Kidney tubule cell (primary cell): Measurements from ENCODE around the gene RHBDD3.

Source experiments
- DNase-seq: peaks from one replicate; pipeline ENCODE4 v3.0.0-alpha.2; 2018; ENCODE audit warnings: low spot score

The RHBDD3 gene

DNA sequence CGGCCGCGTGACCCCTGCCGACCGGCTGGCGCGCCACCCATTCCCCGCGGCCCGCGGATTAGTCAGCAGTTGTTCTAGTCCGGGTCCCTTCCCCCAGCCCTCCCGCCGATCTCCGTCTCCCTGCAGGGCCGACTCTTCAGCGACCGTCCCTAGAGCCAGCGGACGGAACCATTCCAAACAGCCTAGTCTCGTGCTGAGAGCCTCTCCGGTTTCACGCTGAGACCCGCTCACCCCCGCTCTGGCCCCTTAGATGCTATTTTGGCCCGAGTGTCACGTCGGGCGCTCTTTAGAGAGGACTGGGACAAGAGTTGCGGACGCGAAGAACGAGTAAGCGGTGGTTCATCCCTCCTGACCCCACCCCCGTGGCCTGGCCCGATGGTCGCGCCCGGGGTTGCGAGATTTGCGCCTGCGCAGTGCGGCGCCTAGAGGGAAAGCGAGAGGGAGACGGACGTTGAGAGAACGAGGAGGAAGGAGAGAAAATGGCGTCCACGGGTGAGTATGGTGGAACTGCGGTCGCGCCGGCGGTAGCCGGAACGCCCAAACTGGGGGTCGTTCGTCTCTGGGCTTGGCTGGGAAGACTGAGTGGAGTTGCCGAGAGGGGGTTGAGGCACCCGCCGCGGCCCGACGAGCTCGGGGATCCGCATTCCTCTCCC is at the start of gene RHBDD3, which contains the start of gene EWSR1:
RHBDD3 (minus strand) TSS at position 124 of the 653 bp plus-strand sequence. CDS start 2,355 bp downstream, outside the sequence.
EWSR1 (plus strand) TSS at position 411 of the 653 bp plus-strand sequence; CDS start at position 480, 69 bp downstream.
- peak; percentile 97 for DNase-seq

DNA sequence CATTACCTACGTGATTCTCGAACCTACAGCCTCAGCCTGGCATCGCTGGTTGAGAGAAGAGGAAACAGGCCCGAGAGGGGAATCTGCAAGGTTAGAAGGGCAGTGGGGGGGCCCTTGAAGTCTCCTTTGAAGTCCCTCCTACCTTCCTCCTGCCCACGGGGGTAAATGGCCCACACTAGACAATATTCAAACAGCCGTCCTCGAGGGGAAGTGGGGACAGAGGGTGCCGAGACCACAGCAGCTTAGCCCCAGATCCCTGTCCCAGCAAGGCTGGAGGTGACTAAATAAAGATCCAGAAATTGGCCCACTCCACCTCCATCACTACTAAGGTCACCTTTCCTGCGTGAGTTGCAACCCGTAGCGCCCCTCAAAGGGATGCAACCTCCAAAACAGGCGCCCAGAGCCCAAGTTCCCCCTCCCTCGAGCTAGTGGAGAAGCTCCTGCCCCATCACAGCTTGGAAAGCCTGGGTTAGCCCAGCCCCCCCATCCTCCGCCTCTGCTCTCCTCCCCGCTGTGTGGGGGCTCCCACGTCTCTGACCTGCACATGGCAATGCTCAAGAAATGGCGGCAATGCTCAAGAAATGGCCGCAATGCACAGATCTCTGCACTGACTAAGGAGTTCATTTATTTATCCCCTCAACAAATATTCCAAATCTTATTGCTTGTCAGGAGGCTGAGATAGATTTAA is 48.5 kb upstream of the RHBDD3 start:
- DNase-seq, result no peak

DNA sequence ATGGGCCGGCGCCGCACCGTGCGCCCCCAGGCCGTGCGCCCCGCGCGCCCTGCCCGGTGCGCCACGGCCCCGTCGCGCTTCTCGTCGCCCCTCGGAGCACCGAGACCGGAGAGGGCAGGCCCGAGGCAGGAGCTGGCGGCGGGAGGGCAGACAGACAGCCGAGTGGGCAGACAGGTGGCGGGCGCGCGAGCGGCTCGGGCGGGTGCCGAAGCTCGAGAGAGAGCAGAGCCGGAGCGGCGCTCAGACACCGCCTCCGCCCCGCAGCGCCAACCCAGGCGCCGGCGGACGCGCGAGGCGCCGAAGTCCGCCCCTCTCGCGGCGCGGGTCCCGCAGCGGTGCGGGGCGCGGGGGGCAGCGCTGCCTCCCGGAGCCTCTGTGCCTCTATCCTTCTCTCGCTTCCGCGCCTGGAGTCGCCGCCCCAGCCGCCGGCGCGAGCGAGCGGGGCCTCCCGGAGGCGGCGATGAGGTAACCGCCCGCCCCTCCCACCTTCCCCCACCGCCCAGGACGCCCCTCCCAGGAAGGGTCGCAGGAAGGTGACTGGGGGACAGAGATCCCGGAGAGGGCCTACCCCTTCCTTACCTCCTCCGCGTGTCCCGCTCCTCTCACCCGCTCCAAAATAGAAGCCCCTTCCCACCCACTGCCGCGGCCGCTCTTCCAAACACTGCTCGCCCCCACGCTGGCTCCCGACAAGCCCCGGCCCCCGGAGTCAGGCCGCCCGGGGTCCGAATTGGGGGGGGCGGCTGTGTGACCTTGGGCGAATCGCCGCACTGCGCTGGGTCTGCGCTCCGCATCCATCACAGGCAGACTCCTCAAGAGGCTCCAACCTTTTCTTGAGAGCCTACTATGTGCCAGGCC is 47.7 kb upstream of the RHBDD3 start, which contains the start of gene RASL10A:
RASL10A (minus strand) TSS at position 412 of the 855 bp plus-strand sequence. CDS start 451 bp downstream, outside the sequence.
- DNase-seq, result no peak

DNA sequence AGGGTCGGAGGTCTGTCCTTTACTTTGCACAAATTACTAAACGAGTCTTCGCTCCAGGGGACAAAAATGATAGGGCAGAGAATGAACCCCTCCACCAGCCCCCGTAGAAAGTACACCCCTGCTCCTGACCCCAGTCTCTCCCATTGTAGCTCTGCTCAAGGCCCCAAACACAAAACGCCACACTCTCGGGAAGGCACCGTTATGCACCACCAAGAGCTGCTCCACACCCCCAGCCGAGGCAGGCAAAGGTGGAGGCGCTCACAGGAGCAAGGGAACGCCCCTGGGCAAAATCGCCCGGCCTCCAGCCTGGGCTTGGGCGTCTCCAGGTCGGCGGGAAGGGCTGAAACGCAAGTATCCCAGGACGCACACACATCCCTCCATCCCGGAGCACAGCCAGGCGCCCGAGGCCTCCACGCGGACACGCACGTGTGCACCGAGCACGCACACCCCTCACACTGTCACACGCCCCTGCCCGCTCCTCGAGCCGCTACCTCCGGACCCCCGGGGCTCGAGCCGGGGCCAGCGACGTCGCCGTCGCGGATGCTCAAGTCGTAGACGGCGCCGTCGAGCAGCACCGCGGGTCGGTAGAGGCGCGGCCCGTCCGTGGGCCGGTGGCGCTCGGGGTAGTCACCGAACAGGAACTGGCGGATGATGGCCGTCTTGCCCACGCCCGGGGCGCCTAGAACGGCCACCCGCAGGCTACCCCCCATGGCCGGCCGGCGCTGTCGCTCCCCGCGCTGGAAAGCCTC is 46.9 kb upstream of the RHBDD3 start:
- DNase-seq, result no peak

DNA sequence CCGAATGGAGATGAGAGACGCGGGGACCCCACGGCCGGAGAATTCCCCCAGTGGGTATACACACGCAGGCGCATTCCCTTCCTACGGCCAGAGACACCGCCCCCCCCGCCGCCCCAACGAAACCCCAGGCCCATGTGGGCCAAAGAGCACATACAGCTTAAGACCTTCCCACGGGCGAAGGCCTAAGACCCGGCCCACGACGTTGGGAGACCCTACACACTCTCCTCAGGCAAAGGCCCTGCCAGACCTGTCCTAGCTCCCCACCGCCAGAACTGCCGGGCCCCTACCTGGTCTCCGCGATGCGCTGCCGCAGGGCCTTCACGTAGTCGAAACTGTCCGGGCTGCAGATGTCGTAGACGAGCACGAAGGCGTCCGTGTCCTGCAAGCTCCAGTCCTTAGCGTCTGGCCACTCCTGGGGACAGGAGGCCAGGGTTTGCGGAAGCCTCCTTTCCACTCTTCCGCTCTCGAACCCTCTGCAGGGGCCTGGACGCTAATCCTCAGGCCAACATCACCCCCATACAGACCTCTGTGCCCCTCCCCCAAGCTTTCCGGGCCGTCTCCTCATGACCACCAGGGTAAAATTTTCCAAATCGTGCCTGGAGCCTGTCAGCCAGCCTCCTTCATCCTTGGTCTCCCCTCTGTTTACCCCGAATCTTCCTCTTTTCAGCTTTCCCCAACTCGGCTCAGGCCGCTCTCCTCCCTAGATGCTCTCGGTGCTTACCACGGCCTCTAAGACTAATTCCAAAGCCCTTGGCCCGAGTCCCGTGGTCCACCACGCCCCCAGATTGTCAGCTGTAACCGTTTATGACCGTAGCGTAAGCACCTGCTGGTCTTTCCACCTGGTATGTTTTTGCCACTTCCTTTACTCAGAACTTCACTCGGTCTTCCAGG is 46.0 kb upstream of the RHBDD3 start:
- DNase-seq, result peak; percentile 36

DNA sequence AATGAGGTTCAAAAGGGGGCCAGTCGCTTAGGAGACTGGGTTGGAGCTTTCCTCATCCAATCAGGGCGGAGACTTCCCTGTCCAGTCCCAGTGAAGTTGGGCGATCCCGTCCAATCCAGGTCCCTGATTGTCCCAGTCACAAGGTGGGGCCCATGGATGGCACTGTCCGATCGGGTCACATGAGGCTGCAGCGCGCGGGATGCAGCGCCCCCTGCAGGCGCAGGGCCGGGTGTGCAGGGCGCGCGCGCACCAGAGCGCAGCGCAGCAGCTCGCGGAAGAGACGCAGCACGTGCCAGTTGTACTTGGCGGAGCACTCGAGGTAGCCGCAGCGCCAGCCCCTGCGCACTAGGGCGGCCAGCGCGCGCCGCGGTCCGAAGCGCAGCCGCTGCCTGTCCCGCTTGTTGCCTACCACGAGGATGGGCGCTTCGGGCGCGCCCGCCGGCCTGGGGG is 45.4 kb upstream of the RHBDD3 start:
- peak; percentile 28 for DNase-seq

DNA sequence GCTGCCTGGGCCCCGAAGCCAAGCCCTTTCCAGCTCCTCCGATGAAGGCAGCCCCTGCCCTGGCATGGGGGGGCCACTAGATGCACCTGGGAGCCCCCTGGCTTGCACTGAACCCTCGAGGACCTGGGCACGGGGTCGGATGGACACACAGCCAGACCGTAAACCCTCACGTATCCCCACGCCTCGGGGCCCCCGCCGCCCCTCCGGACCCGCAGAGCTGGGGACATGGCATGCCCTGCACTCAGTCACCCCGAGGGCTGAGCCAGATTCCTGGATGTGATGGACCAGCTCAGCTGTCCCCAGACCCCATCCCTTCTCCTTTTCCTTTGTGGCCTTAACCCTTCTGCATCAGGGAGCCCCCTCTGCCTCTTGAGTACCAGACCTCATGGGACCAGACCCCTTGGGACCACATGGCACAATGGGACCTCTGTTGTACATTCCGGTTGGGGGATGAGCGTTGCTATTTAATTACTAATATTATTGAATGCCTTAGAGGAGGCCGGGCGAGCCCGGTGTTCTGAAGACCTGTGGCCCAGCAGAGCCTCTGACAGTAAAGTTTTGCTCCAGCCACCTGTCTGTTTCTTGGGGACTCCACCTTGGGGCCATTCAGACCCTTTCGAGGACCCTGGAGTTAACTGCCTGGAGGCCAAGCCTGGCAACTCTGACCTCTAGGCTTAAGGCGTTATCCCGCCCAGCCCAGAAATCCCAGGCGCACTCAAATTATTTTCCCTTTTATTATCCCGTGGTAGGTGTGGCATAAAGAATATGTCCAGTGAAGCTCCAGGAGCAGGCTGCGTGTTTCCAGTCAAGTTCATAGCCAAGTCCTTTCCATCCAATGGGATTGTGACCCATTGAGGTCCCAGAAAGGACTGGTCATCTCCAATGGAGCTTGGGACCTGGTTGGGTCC is 44.7 kb upstream of the RHBDD3 start:
- no peak for DNase-seq

DNA sequence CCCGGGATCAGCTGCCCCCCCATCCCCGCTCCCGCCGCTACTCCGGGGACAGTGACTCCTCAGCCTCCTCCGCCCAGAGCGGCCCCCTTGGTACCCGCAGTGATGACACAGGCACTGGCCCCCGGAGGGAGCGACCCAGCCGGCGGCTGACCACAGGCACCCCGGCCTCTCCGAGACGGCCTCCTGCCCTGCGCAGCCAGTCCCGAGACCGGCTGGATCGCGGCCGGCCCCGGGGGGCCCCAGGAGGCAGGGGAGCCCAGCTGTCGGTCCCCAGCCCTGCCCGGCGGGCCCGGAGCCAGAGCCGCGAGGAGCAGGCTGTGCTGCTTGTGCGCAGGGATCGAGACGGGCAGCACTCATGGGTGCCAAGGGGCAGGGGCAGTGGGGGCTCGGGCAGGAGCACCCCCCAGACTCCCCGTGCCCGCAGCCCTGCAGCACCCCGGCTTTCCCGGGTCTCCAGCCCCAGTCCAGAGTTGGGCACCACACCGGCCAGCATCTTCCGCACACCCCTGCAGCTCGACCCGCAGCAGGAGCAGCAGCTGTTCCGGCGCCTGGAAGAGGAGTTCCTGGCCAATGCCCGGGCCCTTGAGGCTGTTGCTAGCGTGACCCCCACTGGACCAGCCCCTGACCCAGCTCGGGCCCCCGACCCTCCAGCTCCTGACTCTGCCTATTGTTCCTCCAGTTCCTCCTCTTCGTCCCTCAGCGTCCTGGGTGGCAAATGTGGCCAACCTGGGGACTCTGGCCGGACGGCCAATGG is 43.9 kb upstream of the RHBDD3 start:
- DNase-seq, result no peak

DNA sequence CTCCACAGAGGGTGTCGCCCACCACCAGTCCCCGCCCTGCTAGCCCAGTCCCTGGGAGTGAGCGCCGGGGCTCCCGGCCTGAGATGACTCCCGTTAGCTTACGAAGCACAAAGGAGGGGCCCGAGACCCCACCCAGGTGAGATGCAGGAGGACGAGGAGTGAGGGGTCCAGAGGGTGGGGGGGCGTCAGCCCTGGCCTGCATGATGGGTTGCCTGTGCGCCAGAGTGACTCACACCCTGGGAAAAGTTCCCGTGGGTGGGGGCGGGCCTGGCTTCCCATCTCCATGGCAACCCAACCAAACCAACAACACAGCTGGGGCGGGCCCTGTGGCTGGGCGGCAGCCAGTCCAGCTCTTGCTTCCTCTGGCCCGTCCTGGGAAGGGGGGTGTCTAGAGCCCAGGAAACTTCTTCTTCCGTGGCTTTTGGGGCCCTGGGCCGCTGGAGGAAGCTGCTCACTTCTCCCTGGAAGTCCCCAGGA is 43.1 kb upstream of the RHBDD3 start:
- peak; percentile 95 for DNase-seq

DNA sequence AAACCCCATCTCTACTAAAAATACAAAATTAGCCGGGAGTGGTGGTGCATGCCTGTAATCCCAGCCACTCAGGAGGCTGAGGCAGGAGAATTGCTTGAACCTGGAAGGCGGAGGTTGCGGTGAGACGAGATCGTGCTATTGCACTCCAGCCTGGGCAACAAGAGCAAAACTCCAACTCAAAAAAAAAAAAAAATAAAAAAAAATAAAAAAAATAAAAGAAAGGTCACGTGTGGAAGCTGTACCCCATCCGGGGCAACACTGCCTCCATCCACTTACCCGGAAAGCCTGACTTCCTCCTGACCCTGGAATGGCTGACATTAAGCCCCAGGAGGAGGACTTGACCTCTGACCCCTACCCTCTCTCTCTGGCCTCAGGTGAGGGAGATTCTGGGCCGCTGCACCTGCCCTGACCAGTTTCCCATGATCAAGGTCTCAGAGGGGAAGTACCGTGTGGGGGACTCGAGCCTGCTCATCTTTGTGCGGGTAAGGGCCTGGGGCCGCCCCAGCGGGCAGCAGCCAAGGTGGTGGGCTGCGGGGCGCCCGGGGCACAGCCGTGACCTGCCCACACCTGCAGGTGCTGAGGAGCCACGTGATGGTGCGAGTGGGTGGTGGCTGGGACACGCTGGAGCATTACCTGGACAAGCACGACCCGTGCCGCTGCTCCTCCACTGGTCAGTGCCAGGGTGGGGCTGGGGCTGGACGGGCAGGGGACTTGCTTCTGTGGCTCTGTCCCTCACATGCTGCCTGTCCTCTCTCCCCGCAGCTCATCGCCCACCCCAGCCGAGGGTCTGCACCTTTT is 42.5 kb upstream of the RHBDD3 start:
- no peak for DNase-seq

DNA sequence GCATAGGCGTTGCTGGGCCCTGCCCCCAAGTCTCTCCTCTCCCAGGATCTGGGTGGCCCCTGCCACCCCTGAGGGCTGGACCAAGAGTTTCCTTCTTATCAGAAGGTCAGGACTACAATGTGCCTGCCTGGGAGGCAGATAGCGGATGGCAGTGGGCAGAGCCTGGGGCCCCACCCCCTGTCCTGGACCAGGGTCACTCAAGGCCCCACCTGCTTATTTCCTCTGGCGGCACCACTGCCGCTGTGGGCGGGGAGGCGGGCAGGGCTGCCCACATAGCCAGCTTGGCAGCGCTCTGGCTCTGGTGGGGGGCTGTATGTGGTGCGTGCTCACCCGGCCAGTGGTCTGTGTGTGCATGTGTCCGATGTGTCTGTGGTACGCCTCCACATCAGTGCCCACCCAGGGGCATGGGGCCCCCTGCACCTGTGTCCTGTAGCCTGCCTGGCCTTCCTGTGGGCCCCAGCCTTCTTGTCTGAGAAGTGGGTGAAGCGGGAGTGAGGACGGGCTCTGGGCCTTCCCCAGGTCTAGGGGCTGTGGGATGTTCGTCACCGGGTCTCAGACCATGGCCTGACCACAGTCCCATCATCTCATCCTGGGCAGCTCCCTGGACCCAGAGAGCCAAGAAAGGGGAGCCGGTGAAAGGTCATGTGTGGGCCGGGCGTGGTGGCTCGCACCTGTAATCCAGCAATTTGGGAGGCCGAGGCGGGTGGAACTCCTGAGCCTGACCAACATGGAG is 41.7 kb upstream of the RHBDD3 start:
- DNase-seq, result no peak

DNA sequence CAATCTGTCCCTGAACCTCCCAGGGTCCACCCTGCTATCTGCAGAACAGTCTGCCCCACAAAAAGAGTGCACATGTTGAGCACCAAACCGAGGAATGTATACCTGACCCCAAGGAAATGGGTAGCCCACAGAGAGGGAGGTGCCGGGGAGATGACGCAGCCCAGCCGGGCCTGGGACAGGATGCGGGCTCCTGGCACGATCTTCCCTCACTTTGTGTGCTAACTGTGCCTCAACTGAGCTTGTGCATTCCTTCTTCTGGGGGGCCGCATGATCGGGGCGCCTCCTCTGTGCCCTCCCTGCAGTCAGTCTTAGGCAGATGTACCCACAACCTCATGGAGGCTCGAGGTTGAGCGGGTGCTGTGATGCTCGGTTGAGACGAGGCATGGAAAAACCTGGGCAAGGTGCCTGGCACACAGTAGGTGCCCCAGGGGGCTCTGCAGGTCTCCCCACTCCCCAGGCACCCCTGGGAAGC is 41.0 kb upstream of the RHBDD3 start:
- no peak for DNase-seq

DNA sequence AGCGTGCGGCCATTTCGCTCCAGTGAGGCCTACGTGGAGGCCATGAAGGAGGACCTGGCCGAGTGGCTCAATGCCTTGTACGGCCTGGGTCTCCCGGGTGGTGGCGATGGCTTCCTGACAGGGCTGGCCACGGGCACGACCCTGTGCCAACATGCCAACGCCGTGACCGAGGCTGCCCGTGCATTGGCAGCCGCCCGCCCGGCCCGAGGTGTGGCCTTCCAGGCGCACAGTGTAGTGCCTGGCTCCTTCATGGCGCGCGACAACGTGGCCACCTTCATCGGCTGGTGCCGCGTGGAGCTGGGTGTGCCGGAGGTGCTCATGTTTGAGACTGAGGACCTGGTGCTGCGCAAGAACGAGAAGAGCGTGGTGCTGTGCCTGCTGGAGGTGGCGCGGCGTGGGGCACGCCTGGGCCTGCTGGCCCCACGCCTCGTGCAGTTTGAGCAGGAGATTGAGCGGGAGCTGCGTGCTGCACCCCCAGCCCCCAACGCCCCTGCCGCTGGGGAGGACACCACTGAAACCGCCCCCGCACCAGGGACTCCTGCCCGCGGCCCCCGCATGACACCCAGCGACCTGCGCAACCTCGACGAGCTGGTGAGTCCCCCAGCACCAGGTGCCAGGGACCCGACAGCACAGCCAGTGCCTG is 40.5 kb upstream of the RHBDD3 start:
- DNase-seq, result no peak

DNA sequence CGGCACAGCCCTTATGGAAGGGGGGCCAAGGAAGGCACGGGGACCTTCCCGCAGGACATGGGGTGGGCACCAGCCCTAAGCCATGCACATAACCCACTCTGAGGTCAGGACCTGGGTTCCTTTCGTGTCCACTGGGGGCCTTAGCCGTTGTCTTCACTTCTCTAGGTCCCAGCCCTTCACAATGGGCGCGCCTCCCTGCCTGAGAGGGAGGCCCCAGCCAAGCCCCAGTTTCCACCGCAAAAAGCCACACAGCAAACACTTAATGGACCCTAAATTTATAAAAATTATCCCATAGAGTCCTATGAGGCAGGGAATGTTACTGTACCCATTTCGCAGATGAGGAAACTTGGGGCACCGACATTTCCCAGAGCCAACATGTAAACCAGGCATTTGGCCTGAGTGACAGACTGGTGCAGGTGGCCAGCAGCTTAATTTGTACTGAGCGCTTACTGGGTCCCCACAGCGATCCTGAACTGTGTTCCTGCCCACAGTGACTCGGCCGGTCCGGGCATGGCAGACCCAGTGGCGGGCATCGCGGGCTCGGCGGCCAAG is 39.9 kb upstream of the RHBDD3 start:
- no peak for DNase-seq

DNA sequence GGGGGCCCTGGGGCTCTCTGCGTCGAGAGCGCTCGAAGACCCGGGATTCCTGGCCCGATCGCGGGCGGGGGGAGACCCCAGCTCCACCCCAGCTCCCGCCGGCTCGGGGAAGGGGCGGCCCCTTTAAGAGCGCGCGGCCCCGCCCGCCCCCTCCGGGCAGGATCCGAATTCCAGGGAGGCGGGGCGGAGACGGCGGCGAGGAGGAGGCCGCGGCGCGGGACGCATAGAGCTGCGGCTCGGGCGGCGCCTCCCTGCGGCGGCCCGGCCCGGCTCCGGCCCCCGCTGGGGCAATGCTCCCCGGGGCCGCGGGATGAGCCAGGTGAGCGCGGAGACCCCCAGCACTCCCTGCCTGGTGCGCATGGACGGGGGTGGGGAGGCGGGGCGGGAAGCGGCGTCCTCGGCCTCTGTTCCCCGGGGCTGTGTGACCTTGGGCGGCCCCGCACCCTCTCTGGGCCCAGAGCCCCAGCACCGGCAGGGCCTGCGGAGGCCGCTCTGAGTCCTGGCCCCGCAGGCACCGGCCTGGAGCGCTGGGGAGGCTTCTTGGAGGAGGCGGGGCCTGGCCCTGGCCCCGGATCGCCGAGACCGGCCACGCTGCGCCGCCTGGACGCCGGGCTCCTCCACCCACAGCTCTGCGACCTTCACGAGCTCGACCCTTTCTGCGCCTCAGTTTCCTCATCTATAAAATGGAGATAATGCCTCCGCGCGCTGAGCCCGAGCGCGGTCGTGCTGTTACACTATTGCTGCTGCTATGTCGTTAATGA is 39.2 kb upstream of the RHBDD3 start:
- peak; percentile 79 for DNase-seq
